Retinal pigment epithelial cell (primary cell): ENCODE data around the gene HOXC9.

Experiments
- DNase-seq: peaks from one replicate; pipeline ENCODE4 v3.0.0-alpha.2; 2010; ENCODE audit warnings: low read depth
- H3K4me3 ChIP-seq: 2 replicates; pipeline ENCODE4 v1.5.1; 2011; ENCODE audit warnings: mild to moderate bottlenecking, low read length, control low read depth, moderate library complexity
- TF ChIP-seq, protein P1 (sequence below): conservative IDR thresholded peaks from 2 replicates; pipeline ENCODE4 v1.5.1; 2011; ENCODE audit warnings: low read depth, low read length, control low read depth, inconsistent platforms

HOXC9 gene

DNA sequence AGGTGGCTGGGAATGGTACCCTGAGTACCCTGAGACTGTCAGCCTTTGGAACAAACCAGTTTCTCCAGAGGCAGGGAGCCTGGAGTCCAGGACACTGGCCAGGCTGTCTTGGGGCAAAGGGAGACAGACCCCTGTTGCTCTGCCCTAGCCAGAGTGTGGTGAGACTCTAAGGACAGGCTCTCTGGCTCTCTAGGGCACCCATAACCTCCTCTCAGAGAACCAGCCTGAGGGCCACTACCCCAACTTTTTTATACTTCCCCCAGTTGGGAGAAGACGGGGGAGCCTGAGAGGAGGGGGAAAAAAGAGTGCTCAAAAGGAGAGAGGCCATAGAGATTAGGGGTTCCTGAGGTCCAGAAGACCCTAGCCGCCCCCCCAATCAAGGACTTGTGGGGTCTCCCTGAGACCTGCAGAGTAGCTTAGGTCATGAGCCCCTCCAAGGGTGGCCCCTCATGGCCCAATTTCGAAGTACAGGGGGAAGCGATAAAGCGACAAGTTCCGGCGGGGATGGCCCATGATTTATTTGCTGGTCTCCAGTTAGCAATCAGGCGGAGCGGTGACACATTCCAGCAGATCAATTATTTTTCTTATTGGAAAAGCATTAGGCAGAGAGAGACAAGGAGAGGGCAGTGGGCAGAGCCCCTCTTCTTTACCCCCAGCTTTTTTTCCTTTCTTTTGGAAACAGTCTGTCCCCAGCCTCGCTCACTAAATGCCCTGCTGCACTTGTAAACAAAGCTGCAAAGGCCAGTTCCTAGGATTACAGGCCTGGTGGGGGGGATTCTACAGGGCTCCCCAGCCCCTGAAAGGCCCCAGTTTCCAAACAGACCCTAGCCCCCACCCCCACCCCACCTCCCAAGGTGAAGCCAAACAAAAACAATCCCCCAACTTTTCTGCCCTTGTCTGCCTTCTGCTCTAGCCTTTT lies 10.4 kb downstream of the HOXC9 start:
- H3K4me3 ChIP-seq: no peak overlapping the region
- TF ChIP-seq, protein P1, sequence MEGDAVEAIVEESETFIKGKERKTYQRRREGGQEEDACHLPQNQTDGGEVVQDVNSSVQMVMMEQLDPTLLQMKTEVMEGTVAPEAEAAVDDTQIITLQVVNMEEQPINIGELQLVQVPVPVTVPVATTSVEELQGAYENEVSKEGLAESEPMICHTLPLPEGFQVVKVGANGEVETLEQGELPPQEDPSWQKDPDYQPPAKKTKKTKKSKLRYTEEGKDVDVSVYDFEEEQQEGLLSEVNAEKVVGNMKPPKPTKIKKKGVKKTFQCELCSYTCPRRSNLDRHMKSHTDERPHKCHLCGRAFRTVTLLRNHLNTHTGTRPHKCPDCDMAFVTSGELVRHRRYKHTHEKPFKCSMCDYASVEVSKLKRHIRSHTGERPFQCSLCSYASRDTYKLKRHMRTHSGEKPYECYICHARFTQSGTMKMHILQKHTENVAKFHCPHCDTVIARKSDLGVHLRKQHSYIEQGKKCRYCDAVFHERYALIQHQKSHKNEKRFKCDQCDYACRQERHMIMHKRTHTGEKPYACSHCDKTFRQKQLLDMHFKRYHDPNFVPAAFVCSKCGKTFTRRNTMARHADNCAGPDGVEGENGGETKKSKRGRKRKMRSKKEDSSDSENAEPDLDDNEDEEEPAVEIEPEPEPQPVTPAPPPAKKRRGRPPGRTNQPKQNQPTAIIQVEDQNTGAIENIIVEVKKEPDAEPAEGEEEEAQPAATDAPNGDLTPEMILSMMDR: no peak
- DNase-seq: no peak

DNA sequence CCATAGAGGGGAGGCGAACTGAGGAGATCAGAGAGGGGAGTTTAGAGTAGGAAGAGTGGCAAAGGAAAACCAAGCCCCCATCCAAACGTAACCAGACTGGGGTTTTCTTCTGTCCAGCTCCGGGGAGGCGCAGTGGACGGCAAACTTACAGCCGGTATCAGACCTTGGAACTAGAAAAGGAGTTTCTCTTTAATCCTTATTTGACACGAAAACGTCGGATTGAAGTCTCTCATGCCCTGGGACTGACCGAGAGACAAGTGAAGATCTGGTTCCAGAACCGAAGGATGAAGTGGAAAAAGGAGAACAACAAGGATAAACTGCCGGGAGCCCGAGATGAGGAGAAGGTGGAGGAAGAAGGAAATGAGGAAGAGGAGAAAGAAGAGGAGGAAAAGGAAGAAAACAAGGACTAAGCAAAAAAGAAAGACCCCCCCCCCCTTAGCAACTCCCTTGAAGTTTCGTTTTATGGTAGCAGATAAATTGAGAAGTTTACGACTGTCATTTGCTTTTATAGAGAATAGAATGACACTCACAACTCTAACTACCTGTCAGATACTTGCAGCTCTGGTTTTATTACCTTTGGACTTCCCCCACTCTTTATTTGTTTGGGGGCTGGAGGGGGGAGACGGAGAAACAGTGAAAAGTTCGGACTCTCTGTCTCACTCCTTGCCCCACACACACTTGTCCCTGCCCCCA lies 11.2 kb downstream of the HOXC9 start:
- H3K4me3 ChIP-seq: no peak overlapping the region
- no peak for DNase-seq
- TF ChIP-seq, protein P1: no peak

- no peak overlapping the region for H3K4me3 ChIP-seq
- DNase-seq: no peak
- TF ChIP-seq, protein P1: no peak
These were observed 11.9 kb downstream of the HOXC9 start for GRCh38 chr12:54011665-54012532.

DNA sequence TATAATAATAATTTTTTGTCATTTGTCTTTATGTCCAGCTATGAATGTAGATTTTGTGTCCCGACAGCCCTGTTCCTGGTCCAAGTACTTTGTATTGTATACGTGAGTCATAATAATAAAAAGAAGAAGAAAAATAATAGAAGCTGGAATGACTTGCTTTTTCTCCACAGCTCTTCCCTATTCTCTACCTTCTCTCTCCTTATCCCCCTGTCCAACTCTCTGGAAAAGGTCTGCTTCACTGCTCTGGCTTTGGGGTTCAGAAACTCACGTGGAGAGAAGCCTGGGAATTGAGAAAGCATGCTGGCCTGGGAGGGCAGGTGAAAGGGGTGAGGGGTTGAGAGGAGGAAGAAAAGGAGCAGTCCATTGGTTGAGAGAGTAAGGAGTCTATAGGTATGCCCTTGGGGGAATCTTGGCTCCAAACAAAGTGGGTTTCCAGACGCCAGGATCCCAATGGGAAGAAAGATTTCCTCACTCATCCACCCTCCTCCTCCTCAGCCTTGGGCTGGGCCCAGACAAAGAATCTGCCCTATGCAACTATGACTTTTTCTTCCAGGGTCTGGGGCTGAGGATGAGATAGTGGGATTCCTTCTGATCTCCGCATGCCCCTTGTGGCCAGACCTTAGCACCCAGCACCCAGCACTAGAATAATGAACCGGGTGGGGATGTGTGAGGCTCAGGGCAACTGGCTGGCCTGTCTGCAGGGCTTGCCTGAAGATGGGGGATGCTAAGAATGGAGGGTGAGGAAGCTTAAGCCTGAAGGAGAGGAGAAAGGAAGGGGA lies 12.9 kb downstream of the HOXC9 start:
- H3K4me3 ChIP-seq: no peak overlapping the region
- TF ChIP-seq, protein P1: no peak
- DNase-seq: no peak

DNA sequence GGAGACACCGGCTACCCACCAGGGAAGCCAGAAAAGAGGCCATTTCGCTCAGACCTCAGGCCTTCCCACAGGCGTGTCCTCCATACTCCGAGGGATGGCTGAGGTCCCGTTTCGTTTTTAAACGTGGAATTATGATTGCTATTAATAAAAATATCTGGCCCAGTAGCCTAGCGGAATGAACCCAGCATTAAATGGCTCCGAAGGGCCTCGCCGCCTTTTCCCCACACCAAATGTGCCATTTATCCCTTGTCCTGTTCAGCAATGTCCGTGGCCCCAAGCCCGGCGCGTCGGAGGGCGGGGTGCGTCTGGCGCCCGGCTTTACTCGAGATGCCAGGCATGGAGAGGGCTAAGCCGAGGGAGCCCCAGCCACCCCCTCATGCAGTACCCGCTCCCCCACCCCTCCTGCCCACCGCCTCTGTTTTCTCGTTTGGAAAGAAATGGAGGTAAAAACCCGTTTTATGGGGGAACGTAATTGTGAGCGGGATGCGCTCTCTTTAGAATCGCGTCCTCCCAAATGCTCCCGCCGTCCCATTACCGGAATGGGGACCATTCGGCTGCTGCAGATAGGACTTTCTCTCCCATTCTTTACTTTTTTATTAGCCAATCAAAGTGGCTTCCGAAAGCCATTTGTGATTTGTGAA lies 14.5 kb downstream of the HOXC9 start:
- H3K4me3 ChIP-seq: no peak overlapping the region

More for the DNA sequence above, 14.5 kb downstream of the HOXC9 start:
- DNase-seq: no peak
- TF ChIP-seq, protein P1: no peak
